Right cardiac atrium (tissue), 5 donors: Measurements from ENCODE around the gene LRRC27. TPM values are rescaled to one million over a fixed set of nuclear protein-coding genes. Genes with fewer than 3 reads are reported as not detected.
"Not testable (repeated sequence)": the region's sequence is repeated elsewhere in the genome, so short reads cannot be mapped to it uniquely, and the experiment has no call there.

Experiments
- ATAC-seq, 2 donors: fragments of 200-7000 bp; cut with Tn5 transposase; one replicate each; pipeline versions ENCODE4 v1.8.0 to v1.9.1; 2020; ENCODE audit warnings: moderate library complexity in 2 of 2, mild to moderate bottlenecking in 1 of 2
- DNase-seq, 3 donors: peaks; one replicate each; pipeline ENCODE4 v3.0.0-alpha.2; 2020
- H3K27ac ChIP-seq: one replicate; pipeline ENCODE4 v1.5.1; 2013; ENCODE audit warnings: mild to moderate bottlenecking, low read length, control low read depth, moderate library complexity
- H3K27me3 ChIP-seq: one replicate; pipeline ENCODE4 v1.6.1; 2013; ENCODE audit not compliant: control insufficient read depth, insufficient read depth
- H3K4me1 ChIP-seq: one replicate; pipeline ENCODE4 v1.6.1; 2013; ENCODE audit warnings: low read length; ENCODE audit not compliant: control insufficient read depth, insufficient read depth
- H3K4me3 ChIP-seq: one replicate; pipeline ENCODE4 v1.5.1; 2013; ENCODE audit warnings: low read length, control low read depth
- H3K9me3 ChIP-seq: one replicate; pipeline ENCODE4 v1.6.1; 2013; ENCODE audit warnings: low read length; ENCODE audit not compliant: control insufficient read depth
- WGBS: extraction: QIAGEN DNeasy Blood & Tissue Kit; methylation state at CpG from one replicate; pipeline ENCODE4 v1.1.7; 2013; 5-methylcytosine and 5-hydroxymethylcytosine counted together
- intact Hi-C, 4 donors: fragments of 100-400 bp; cut with DNase I; formaldehyde crosslinking; loops; one replicate each; pipeline versions ENCODE4 v1.11.0 to v1.14.0; 2022 to 2023
- polyA plus RNA-seq: library from polyadenylated mRNA; stranded (reverse); fragments of 200-250 nt; gene quantifications from one replicate; pipeline ENCODE4 v1.2.3, GENCODE V29; 2013
- total RNA-seq, 4 donors: library from RNA; stranded (reverse); fragmentation: NEBNext Ultra II Directional; extraction: Animal tissue kit (Norgen Biotek cat#: 25700); gene quantifications; one replicate each; pipeline ENCODE4 v1.2.1, GENCODE V29; 2021
- donor health status: healthy with polysubstance abuse.
- donor health status: DM: no; HTN: yes; CAD: no.
- donor health status: DM: no; HTN: no; CAD: no.
- donor health status: DM: no; HTN: yes; CAD: no; lungs with severe emphysema.
- donor health status: DM: yes; HTN: yes; CAD: no.

Gene LRRC27
- total and polyA plus RNA-seq, 5 donors = 3.7 to 9.3 (median 5.7) TPM

GRCh38 chr10:132386896-132387295 lies 54.9 kb downstream of the LRRC27 start:
- H3K4me1 ChIP-seq, H3K27ac ChIP-seq, ATAC-seq, H3K9me3 ChIP-seq, H3K4me3 ChIP-seq, H3K27me3 ChIP-seq: not testable (repeated sequence)
- 100% methylated on average over 1 of the region's 1 CpG for WGBS
- intact Hi-C loops = loop anchor here in 3 of 4 donors (2.0 to 10.0 kb wide), 3 partner anchors 65 to 258 kb away; no protein-coding TSS in a partner anchor
- DNase-seq = peak in 2 of 3 donors; percentile 11 to 27

- WGBS = 4% methylated on average over 26 of the region's 26 CpGs
- Histone ChIP-seq H3K27ac (no peak overlapping the region), H3K27me3 (no peaks in the 10 kb centered on the region), H3K4me1 (no peaks in the 10 kb centered on the region), H3K4me3 (no peak overlapping the region), H3K9me3 (no peaks in the 10 kb centered on the region)
- intact Hi-C loops = loop anchor here in 3 of 4 donors (2.0 to 10.0 kb wide), 3 partner anchors 65 to 257 kb away; no protein-coding TSS in a partner anchor
- peak; percentile 66 to 91 (median 90) for DNase-seq
- peak; percentile 51 to 72 for ATAC-seq
These were observed 55.8 kb downstream of the LRRC27 start for GRCh38 chr10:132387764-132388210.

GRCh38 chr10:132388891-132389432 lies 57.0 kb downstream of the LRRC27 start:
- ATAC-seq = peak; percentile 13 to 29
- intact Hi-C loops = loop anchor here in 2 of 4 donors (5.0 to 10.0 kb wide), 2 partner anchors 63 to 256 kb away; no protein-coding TSS in a partner anchor
- WGBS = 39% methylated on average over 22 of the region's 22 CpGs
- H3K9me3 ChIP-seq = no peaks in the 10 kb centered on the region
- no peak overlapping the region for H3K4me3 ChIP-seq
- H3K27me3 ChIP-seq = no peaks in the 10 kb centered on the region
- no peak overlapping the region for H3K27ac ChIP-seq
- no peaks in the 10 kb centered on the region for H3K4me1 ChIP-seq
- DNase-seq = peak; percentile 42 to 86 (median 81)

GRCh38 chr10:132389433-132390169 lies 57.6 kb downstream of the LRRC27 start:
- no peak for ATAC-seq
- intact Hi-C loops = loop anchor here (5.0 to 10.0 kb wide), 3 partner anchors 63 to 255 kb away; no protein-coding TSS in a partner anchor
- 73% methylated on average over 16 of the region's 16 CpGs for WGBS

GRCh38 chr10:132390170-132390920 lies 58.4 kb downstream of the LRRC27 start:
- H3K9me3 ChIP-seq = no peaks in the 10 kb centered on the region
- intact Hi-C loops = loop anchor here in 3 of 4 donors (5.0 to 10.0 kb wide), 3 partner anchors 62 to 254 kb away; no protein-coding TSS in a partner anchor
- DNase-seq (peak in 1 of 3 donors; percentile 1), ATAC-seq (no peak)
- whole genome bisulfite sequencing = 79% methylated on average over 8 of the region's 8 CpGs
- H3K27ac ChIP-seq = no peak overlapping the region
- H3K27me3 ChIP-seq = no peaks in the 10 kb centered on the region
- no peaks in the 10 kb centered on the region for H3K4me1 ChIP-seq
- no peak overlapping the region for H3K4me3 ChIP-seq

More at GRCh38 chr10:132389433-132390169, 57.6 kb downstream of the LRRC27 start:
- Histone ChIP-seq H3K4me1 (no peaks in the 10 kb centered on the region), H3K4me3 (no peak overlapping the region), H3K9me3 (no peaks in the 10 kb centered on the region), H3K27ac (no peak overlapping the region), H3K27me3 (no peaks in the 10 kb centered on the region)
- DNase-seq = peak; percentile 15 to 45 (median 36)

GRCh38 chr10:132390921-132391675 lies 59.1 kb downstream of the LRRC27 start:
- Histone ChIP-seq H3K9me3 (no peaks in the 10 kb centered on the region), H3K4me3 (no peak overlapping the region), H3K4me1 (no peaks in the 10 kb centered on the region), H3K27me3 (no peaks in the 10 kb centered on the region), H3K27ac (no peak overlapping the region)
- intact Hi-C loops = loop anchor here in 3 of 4 donors (5.0 to 10.0 kb wide), 3 partner anchors 61 to 254 kb away; no protein-coding TSS in a partner anchor
- WGBS = 72% methylated on average over 19 of the region's 19 CpGs
- peak; percentile 7 to 35 (median 24) for DNase-seq
- ATAC-seq = no peak

GRCh38 chr10:132391676-132392020 lies 59.7 kb downstream of the LRRC27 start:
- intact Hi-C loops = loop anchor here in 3 of 4 donors (5.0 to 10.0 kb wide), 3 partner anchors 61 to 253 kb away; no protein-coding TSS in a partner anchor
- no peaks in the 10 kb centered on the region for H3K9me3 ChIP-seq

GRCh38 chr10:132392184-132392800 lies 60.3 kb downstream of the LRRC27 start:
- DNase-seq = no peak
- Histone ChIP-seq H3K27ac (no peak overlapping the region), H3K9me3 (no peaks in the 10 kb centered on the region), H3K27me3 (no peaks in the 10 kb centered on the region), H3K4me3 (no peak overlapping the region), H3K4me1 (no peaks in the 10 kb centered on the region)
- WGBS = 92% methylated on average over 2 of the region's 2 CpGs
- no peak for ATAC-seq
- intact Hi-C loops = loop anchor here in 3 of 4 donors (5.0 to 10.0 kb wide), 3 partner anchors 60 to 253 kb away; no protein-coding TSS in a partner anchor

More at GRCh38 chr10:132391676-132392020, 59.7 kb downstream of the LRRC27 start:
- Histone ChIP-seq H3K27ac (no peak overlapping the region), H3K4me1 (no peaks in the 10 kb centered on the region), H3K4me3 (no peak overlapping the region), H3K27me3 (no peaks in the 10 kb centered on the region)
- ATAC-seq (no peak), DNase-seq (peak in 2 of 3 donors; percentile 7 to 40)
- 65% methylated on average over 4 of the region's 4 CpGs for WGBS

GRCh38 chr10:132392811-132393694 lies 61.1 kb downstream of the LRRC27 start:
- Histone ChIP-seq H3K27me3 (no peaks in the 10 kb centered on the region), H3K4me3 (no peak overlapping the region), H3K27ac (no peak overlapping the region), H3K9me3 (no peaks in the 10 kb centered on the region), H3K4me1 (no peaks in the 10 kb centered on the region)
- DNase-seq (peak; percentile 11 to 43 (median 20)), ATAC-seq (no peak)
- intact Hi-C loops = loop anchor here in 3 of 4 donors (5.0 to 10.0 kb wide), 3 partner anchors 59 to 252 kb away; no protein-coding TSS in a partner anchor
- WGBS = 80% methylated on average over 12 of the region's 12 CpGs
